ENCODE measurements around the gene LRP1B. TPM values are rescaled to one million over a fixed set of nuclear protein-coding genes. Genes with fewer than 3 reads are reported as not detected.

Gene LRP1B
- polyA plus RNA-seq, 2 of the 4 experiments (the other 2 are of a cell fraction) = 0.03 TPM; not detected in 1

GRCh38 chr2:141923657-141924056, 207.2 kb downstream of the LRP1B start:
- Histone ChIP-seq H3K4me3 (no peak overlapping the region), H3K27ac (no peak overlapping the region), H3K4me2 (no peak overlapping the region), H3K4me1 (no peaks in the 10 kb centered on the region), H3K9me3 (no peaks in the 10 kb centered on the region)
- POLR2A ChIA-PET = no interaction called here
- TF ChIP-seq POLR2AphosphoS2 (conservative IDR thresholded peaks at IDR 0.05; ENCODE audit: low read length) = no peak
- no peak for TF ChIP-seq KDM5A (IDR thresholded peaks at IDR 0.05)
- no peak for TF ChIP-seq EP300 (IDR thresholded peaks at IDR 0.05)
- CTCF ChIA-PET = interaction anchor here (0.7 to 1.5 kb wide), 2 partner anchors 13 to 294 kb away, joined by 4 read pairs; no protein-coding TSS in a partner anchor
- no peak for ATAC-seq
- no peak for FAIRE-seq
- no peak for DNase-seq (ENCODE audit: low read depth in 1 of 2, low spot score in 1 of 2)
- 13% methylated on average over 1 of the region's 1 CpG for WGBS (ENCODE audit: missing lambda C conversion rate)

- POLR2A ChIA-PET = no interaction called here
- CTCF ChIA-PET = interaction anchor here (0.6 to 1.6 kb wide), 8 partner anchors 11 to 169 kb away, joined by 3 to 6 read pairs (median 3); no protein-coding TSS in a partner anchor
- Histone ChIP-seq H3K9me3 (no peaks in the 10 kb centered on the region), H3K27ac (no peak overlapping the region), H3K4me2 (no peak overlapping the region), H3K4me3 (no peak overlapping the region), H3K4me1 (no peaks in the 10 kb centered on the region)
- ATAC-seq (peak; percentile 76 to 81), DNase-seq (ENCODE audit: low read depth in 1 of 2, low spot score in 1 of 2) (peak in 1 of 2 experiments; percentile 41), FAIRE-seq (no peak)
- 27% methylated on average over 2 of the region's 2 CpGs for WGBS (ENCODE audit: missing lambda C conversion rate)
- TF ChIP-seq SMC3 (IDR thresholded peaks at IDR 0.05) = 0 out of 3 replicates have a peak, but pooled peaks have one; percentile 15
- TF ChIP-seq CTCF (IDR thresholded peaks at IDR 0.05) = peak; percentile 42
- no peak for TF ChIP-seq FOSL2 (IDR thresholded peaks at IDR 0.05)
- no peak for TF ChIP-seq FOSL2 (CRISPR knock-in tag; IDR thresholded peaks at IDR 0.05)
- TF ChIP-seq EHMT2 (IDR thresholded peaks at IDR 0.05; ENCODE audit: low read depth) = no peak
- TF ChIP-seq KDM5A (IDR thresholded peaks at IDR 0.05) = no peak
- no peak for TF ChIP-seq MAX (IDR thresholded peaks at IDR 0.05)
- TF ChIP-seq BCL3 (IDR thresholded peaks at IDR 0.05) = no peak
- no peak for TF ChIP-seq CHD4 (IDR thresholded peaks at IDR 0.05; ENCODE audit: borderline replicate concordance)
- no peak for TF ChIP-seq CBX2 (IDR thresholded peaks at IDR 0.05; ENCODE audit: borderline replicate concordance, low read depth)
- TF ChIP-seq RAD21 (conservative IDR thresholded peaks at IDR 0.05 in 1 of 2, IDR thresholded peaks at IDR 0.05 in 1 of 2) = peak; percentile 25 to 27; a peak in 3 of 5 replicates
- no peak for TF ChIP-seq ZSCAN20 (CRISPR knock-in tag; IDR thresholded peaks at IDR 0.05)
- TF ChIP-seq JUN (IDR thresholded peaks at IDR 0.05) = no peak
- TF ChIP-seq MYC (IDR thresholded peaks at IDR 0.05; ENCODE audit: borderline replicate concordance, low read length) = no peak
Measured at GRCh38 chr2:141911485-141912066, 219.2 kb downstream of the LRP1B start.

GRCh38 chr2:141906678-141907077, 224.1 kb downstream of the LRP1B start:
- CTCF ChIA-PET = no interaction called here

More at GRCh38 chr2:141906678-141907077, 224.1 kb downstream of the LRP1B start:
- no peak for DNase-seq (ENCODE audit: low read depth in 1 of 2, low spot score in 1 of 2)
- H3K9me3 ChIP-seq = no peaks in the 10 kb centered on the region
- POLR2A ChIA-PET = no interaction called here
- H3K4me3 ChIP-seq = no peak overlapping the region
- 12% methylated on average over 2 of the region's 2 CpGs for WGBS (ENCODE audit: missing lambda C conversion rate)
- TF ChIP-seq BCL3 (IDR thresholded peaks at IDR 0.05) (no peak), KDM1A (IDR thresholded peaks at IDR 0.05; ENCODE audit: low read depth) (no peak), KDM5A (IDR thresholded peaks at IDR 0.05) (no peak), POLR2A (IDR thresholded peaks at IDR 0.05; ENCODE audit: low read length) (no peak), HDAC2 (IDR thresholded peaks at IDR 0.05) (no peak), CTCF (IDR thresholded peaks at IDR 0.05) (no peak)
- no peaks in the 10 kb centered on the region for H3K4me1 ChIP-seq
- no peak overlapping the region for H3K4me2 ChIP-seq
- no peak for FAIRE-seq
- ATAC-seq = no peak
- H3K27ac ChIP-seq = no peak overlapping the region

All from A549 (cell line).